Activated CD4-positive, alpha-beta T cell treated with anti-CD3 and anti-CD28 coated beads, Interleukin-2, Interleukin-6, amounts not matched to agents 100 ng/mL and 50 ng/mL, durations not matched to agents 16 hours and 8 hours (primary cell): ENCODE data around the gene CDS2.
A peak's percentile ranks its signal among the peaks of the same experiment; 100 is the strongest.

Experiments used
- DNase-seq: peaks from one replicate; pipeline ENCODE4 v3.0.0-alpha.2; 2020

The CDS2 gene

DNA sequence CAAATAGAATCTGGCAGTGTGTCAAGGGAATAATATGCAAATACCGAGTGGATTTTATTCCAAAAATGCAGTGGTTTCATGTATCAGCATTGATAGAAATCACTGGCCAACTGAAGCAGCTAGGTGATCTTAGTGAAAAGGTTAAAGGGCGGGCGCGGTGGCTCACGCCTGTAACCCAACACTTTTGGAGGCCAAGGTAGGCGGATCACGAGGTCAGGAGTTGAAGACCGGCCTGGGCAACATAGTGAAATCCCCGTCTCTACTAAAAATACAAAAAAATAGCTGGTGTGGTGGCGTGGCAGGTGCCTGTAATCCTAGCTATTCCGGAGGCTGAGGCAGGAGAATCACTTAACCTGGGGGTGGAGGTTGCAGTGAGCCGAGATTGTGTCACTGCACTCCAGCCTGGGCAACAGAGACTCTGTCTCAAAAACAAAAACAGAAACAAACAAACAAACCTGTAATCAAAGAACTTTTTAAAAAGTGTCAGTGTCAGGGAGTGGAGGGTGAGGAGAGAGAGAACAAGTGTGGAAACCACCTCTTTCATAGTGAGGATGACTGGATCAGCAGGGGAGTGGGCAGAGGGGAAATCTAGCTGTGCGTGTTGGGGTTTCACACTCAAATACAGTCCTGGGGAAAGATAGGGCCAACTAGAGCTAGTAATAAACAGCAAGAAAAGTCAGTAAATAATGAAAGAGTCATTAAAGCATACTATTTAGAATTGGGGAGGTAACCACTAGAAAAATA is 57.1 kb downstream of the CDS2 start:
- no peak for DNase-seq

DNA sequence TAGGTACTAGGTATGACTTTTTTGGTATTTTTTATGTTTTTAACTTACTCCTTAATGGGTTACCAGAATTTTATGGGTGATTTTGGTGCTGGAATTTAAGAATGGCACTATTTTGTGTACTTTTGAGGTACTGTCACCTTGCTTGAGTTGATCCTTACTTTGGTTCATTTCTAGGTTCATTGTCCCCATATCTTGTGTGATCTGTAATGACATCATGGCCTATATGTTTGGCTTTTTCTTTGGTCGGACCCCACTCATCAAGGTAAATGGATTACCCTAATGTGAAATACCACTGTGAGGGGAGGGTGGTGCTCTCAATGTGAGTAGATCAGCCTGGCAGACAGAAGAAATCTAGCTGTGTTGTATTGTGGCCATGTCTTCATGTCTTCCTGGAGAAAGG is 57.9 kb downstream of the CDS2 start:
- DNase-seq, result no peak

DNA sequence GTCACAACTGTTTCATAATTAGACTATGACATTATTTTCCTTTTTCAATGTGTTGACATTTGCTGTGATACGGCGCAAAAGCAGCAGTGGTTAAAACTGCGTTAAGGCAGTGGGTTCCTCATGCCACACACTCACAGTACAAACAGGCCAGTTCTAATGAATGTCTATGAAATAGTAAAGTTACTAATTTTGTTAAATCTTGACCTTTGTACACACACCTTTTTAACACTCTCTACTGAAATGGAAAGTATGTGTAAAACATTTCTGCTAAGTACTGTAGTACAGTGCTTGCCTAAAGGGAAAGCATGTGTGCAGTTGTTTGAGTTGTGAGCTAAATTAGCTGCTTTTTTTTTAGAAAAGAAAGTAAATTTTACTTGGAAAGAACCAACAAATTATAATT is 60.3 kb downstream of the CDS2 start:
- no peak for DNase-seq

DNA sequence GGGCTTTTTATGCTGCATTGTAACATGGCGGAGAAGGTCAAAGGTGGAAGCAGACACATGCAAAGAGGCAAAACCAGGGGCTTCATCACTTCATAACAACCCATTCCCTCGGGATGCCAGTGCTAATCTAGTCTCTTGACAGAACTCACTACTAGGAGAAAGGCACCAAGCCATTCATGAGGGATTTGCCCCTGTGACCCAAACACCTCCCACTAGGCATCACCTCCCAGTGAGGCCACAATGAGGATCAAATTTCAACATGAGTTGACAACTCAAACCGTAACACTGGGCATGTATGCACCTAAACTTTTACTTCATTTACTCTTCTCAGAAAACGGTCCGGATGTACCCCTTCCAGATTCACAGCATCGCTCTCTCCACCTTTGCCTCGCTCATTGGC is 61.9 kb downstream of the CDS2 start:
- no peak for DNase-seq

- no peak for DNase-seq
These were observed 63.1 kb downstream of the CDS2 start for GRCh38 chr20:5189917-5190316.

DNA sequence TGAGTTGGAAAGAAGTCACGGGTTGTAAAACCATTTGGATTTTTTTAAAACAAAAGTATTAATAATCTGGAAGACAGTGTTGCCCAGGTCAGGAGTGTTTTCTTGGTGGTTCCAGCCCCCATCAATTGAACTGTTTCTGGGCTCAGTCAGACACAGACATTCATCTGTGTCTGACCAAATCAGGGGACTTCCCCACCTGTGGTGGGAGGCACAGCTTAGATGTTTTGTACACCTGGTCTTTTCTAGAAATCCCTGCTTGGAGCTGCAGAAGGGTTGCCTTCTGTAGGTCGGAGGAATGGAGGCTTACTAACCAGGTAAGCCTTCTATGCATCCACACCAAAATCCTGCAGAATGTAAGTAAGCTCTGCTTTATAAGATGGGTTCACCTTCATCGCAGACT is 63.6 kb downstream of the CDS2 start:
- no peak for DNase-seq

DNA sequence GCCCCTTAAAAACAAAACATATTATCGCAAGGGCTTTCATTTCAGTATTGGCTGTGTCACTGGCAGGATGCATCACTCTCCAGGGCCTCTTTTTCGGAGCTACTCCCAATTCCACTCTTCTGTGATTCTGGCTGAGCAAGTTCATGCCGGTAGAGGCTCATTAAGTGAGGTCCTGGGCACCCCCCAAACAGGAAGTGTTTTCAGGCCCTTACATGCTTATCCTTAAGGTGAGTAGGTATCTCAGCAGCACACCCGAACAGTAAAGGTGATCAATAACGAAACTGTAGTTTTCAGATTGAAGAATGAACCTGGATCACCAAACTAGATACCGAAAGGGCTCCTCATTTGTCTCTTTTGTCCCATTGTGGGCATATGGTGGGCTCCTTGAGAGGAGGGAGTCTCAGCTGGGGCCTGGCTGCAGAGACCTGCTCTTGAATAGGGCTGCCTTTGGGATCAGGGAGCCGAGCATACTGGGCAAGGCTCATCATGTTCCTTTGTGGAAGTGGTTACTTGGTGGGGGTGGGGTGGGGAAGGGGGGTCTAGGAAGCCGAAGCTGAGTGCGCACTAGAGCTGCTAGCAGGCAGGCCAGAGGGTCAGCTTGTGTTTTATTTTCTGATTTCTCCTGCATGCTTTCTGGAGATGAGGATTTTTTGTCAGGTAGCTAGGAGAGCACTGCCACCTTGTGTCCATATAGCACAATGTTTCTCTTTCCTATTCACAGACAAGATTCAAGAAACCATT is 65.2 kb downstream of the CDS2 start:
- peak; percentile 56 for DNase-seq

DNA sequence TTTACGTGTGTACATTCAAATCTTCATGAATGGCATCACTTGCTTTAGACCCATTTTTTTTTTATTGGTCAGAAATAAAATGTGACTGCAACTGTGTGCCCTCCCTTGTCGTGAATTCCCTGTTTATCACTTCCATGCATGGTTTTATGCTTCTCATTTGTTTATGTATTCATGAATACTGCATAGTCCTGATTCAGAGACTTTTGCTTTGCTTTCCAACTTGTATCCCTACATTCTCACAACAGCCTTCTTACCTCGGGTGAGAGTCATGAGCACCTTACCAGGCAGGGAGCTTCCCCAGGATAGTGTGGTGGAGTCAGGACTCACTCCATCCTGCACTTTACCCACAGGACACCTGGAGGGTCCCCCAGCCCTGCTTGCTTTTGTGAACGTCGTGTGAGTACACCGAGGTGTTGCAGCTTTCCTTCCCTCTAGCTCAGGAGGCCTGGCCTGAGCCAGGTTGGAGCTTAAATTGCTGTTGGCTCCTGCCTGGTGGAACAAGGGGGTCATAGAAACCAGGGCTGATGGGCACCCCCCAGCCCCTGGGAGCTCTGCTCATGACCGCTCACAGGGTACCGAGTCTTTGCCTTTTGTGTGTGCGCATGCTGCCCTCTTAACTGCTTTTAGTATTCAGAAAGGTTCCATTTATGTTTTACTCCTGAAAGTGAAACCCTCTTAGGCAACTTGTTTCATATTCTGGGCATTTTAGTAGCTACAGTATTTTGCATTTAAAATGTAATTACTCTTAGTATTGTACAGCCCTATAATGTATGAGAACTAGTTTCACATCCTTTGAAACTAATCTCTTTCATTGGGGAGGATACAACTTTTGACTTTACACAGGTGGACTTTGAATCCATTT is 66.0 kb downstream of the CDS2 start:
- no peak for DNase-seq

GRCh38 chr20:5195655-5196054 is 68.8 kb downstream of the CDS2 start:
- no peak for DNase-seq

DNA sequence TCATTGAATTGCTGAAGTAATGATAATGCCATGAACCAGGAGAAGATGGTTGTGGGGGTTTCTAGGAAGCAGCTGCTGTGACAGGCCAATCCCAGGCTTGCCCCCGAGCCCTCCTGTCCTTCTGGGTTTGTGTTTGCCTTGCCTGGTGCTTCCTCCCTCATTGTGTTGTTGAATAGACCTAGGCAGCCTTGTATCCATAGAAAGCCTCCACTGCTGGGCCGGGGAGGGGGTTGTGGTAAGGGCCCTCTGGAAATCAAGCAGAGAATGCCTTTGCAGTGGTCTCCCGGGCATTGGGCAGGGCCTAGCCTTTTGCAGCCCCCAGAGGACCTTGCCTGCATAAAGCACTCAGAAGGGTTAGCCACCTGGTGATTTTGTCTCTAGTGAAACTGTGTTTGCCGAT is 69.3 kb downstream of the CDS2 start:
- no peak for DNase-seq

DNA sequence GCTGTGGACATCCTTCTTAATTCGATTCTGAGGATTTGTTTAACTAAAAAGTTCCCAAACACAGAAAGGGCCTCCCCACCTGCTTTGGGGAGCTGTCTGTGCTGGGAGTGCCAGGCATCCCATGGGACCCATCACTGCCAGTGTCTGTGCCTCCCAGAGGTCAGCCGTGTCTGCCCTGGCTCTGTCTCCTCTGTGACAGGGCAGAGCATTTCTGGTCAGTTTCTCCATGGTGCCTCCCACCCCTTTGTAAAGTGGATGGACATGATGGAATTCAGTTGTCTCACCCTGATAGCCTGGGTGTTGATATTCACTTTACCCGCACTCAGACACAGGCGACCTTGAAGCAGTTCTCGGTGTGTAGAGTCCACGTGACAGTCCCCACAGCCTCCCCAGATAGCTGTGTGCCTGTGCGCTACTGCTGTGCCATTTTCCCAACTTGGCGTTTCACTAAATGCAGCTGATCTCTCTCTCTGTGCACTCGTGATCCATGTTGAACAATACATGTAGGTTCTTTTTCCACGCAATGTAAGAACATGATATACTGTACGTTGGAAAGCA is 70.5 kb downstream of the CDS2 start:
- DNase-seq, result no peak

GRCh38 chr20:5197847-5198650 is 71.2 kb downstream of the CDS2 start:
- DNase-seq, result no peak

- no peak for DNase-seq
These were observed 71.8 kb downstream of the CDS2 start for GRCh38 chr20:5198651-5198924.

DNA sequence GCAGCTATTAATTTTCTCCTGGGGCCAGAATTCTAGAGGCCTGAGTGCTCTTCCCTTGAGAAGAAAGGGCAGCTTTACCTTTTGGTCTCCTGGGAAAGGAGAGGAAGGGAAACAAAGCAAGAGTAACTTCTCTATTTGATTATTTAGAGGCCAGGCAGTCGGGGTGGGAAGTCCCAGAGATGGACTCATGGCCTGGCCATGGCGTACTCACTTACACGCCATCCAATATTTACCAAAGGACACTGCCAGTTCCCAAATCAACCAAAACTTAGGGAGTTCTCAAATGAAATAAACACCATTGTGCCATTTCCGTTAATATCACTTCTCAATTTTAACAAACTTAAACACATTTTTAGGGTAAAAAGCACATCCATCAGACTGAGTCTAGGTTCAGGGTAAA is 76.6 kb downstream of the CDS2 start:
- DNase-seq, result no peak

DNA sequence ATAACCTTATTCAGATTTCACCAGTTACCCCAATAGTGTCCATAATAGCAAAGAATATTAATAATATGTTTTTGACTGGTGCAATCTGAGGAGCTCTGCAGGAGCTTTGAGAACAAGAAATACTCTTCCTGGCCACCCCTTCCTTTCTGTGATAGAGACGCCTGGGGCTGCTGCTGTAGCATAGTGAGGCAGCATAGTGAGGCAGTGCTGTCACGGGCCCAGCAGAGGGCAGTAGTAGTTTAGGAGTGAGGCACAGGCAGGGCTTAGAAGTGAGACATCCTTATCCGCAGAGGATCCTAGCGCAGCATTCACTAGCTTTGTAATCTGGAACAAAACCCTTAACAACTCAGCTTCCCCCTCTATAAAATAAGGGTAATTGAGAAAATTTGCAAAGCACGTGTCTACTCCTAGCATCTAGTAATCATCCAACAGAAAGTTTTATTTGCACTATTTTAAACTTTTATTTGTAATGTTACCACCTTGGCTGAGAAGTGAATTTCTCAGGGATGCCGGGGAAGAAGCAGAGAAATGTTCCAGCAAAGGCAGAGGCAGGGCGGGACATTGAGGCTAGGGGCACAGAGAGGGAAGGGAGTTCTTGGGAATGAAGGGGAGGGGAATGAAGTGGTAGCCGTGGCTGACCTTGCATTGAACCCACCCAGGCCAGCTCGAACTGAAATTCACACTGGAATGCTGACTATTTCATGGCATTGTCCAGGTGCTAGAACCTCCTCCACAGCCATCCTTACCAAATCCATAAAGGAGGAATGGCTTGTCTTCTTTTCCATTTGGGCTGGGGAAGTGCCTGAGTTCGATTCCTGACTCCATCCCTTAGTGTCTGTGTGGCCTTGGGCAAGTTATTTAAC is 78.8 kb downstream of the CDS2 start:
- DNase-seq, result peak; percentile 78

- DNase-seq, result no peak
These were observed 80.3 kb downstream of the CDS2 start for GRCh38 chr20:5207138-5207537.

GRCh38 chr20:5211803-5212714 is 85.3 kb downstream of the CDS2 start:
- no peak for DNase-seq

GRCh38 chr20:5212907-5213487 is 86.2 kb downstream of the CDS2 start:
- no peak for DNase-seq

DNA sequence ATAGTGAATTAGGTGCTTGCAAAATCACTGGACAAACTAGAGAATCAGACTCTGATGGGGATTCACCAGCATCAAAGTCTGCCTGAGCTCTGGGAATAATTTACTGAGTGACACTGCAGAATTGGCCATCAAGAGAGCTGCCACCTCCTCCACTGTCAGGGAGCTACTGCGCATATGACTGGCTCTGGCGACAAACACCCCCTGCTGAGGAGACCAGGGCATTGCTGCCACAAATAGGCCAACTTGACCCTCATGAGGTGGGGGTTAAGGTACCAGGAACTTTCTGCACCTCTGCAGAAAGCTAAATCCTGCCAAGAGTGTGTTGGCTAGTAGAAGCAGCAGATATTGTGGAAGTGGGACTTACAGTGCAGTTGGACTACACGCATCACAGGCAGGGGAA is 88.0 kb downstream of the CDS2 start:
- no peak for DNase-seq

- DNase-seq, result no peak
These were observed 89.0 kb downstream of the CDS2 start for GRCh38 chr20:5215672-5216304.
